GM10248 (cell line): ENCODE measurements around the gene RAVER1.

Experiments
- CTCF ChIA-PET: fragments of 300-600 bp; sonication (Branson Sonifier 250); formaldehyde crosslinking; extraction: SDS; loops from one replicate; lab custom pipeline; 2021; ENCODE audit warnings: antibody characterized with exemption; lab: Yijun Ruan, JAX
- POLR2A ChIA-PET: fragments of 350-650 bp; sonication (Branson Sonifier 250); formaldehyde crosslinking; extraction: SDS; loops from one replicate; lab custom pipeline; 2020; ENCODE audit warnings: antibody characterized with exemption; lab: Yijun Ruan, JAX
- DNase-seq: peaks from one replicate; pipeline ENCODE4 v3.0.0; 2012; ENCODE audit errors: extremely low spot score
- CTCF ChIP-seq: IDR thresholded peaks from 2 replicates; pipeline ENCODE4 v1.5.1; 2012; ENCODE audit warnings: mild to moderate bottlenecking, low read depth; ENCODE audit errors: extremely low read depth, missing control alignments, control extremely low read depth

The RAVER1 gene

GRCh38 chr19:10291554-10292205, 41.6 kb downstream of the RAVER1 start:
- CTCF ChIA-PET: interaction anchor here (0.8 to 2.1 kb wide), 7 partner anchors 14 to 125 kb away, joined by 3 to 15 read pairs (median 5); partner anchors contain the start of gene ICAM1

GRCh38 chr19:10290876-10291553, 42.3 kb downstream of the RAVER1 start:
- peak; percentile 65 for DNase-seq
- ChIA-PET POLR2A (interaction anchor here (0.7 to 1.3 kb wide), 3 partner anchors 8 to 20 kb away, joined by 3 to 14 read pairs (median 5); partner anchors contain the start of gene ICAM1), CTCF (interaction anchor here (0.8 to 2.3 kb wide), 8 partner anchors 14 to 127 kb away, joined by 3 to 15 read pairs (median 6); partner anchors contain the start of gene ICAM1)
- no peak for TF ChIP-seq CTCF

More at GRCh38 chr19:10291554-10292205, 41.6 kb downstream of the RAVER1 start:
- no peak for TF ChIP-seq CTCF
- DNase-seq: no peak
- POLR2A ChIA-PET: interaction anchor here (0.7 to 1.3 kb wide), 4 partner anchors 9 to 21 kb away, joined by 3 to 14 read pairs (median 4); partner anchors contain the start of gene ICAM1

GRCh38 chr19:10290357-10290875, 42.9 kb downstream of the RAVER1 start:
- ChIA-PET POLR2A (interaction anchor here (4.0 kb wide), 1 partner anchor 20 kb away, joined by 84 read pairs; the partner anchor contains the start of gene ICAM1), CTCF (interaction anchor here (1.1 to 6.3 kb wide), 5 partner anchors 10 to 127 kb away, joined by 4 to 54 read pairs (median 6); partner anchors contain the start of gene ICAM1)
- no peak for TF ChIP-seq CTCF
- DNase-seq: no peak

GRCh38 chr19:10289836-10290356, 43.4 kb downstream of the RAVER1 start, which contains the start of gene ICAM5:
ICAM5 (plus strand) TSS chr19:10289952; CDS start chr19:10290044, 92 bp downstream.
- TF ChIP-seq CTCF: no peak
- CTCF ChIA-PET: interaction anchor here (0.8 to 6.3 kb wide), 13 partner anchors 9 to 128 kb away, joined by 3 to 54 read pairs (median 4); partner anchors contain the start of genes ICAM1, RAVER1 and S1PR2
- no peak for DNase-seq
- POLR2A ChIA-PET: interaction anchor here (1.0 to 4.0 kb wide), 7 partner anchors 9 to 91 kb away, joined by 3 to 84 read pairs (median 6); partner anchors contain the start of genes ICAM1, RAVER1 and TYK2

- ChIA-PET POLR2A (interaction anchor here (1.0 to 4.0 kb wide), 7 partner anchors 9 to 91 kb away, joined by 3 to 84 read pairs (median 6); partner anchors contain the start of genes ICAM1, RAVER1 and TYK2), CTCF (interaction anchor here (0.6 to 6.3 kb wide), 14 partner anchors 9 to 128 kb away, joined by 3 to 54 read pairs (median 4); partner anchors contain the start of genes ICAM1, RAVER1 and S1PR2)
- peak; percentile 61 for DNase-seq
- TF ChIP-seq CTCF: no peak
Measured at GRCh38 chr19:10289167-10289835, 44.0 kb downstream of the RAVER1 start.
